ENCODE measurements around the gene PTEN.

DNA sequence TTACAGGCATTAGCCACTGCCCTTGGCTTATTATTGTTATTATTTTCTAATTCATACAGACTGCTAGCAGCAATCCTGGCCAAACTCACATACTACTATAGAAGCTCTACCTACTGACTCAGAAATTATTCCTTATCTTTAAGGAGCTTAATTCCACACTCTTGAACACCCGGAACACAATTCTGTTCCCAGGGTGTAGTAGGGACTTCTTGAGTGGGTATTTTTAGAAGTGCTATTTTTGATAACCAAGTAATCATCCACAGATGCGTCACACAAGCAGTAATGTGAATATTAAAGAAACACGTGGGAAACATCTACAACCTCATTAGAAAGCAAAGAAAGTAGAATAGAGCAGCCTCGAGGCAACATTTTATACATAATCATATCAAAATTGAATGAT is 149.2 kb downstream of the PTEN start:
- TF ChIP-seq POLR2AphosphoS5 (IDR thresholded peaks at IDR 0.05; ENCODE audit: low read depth, low read length): no peak
- no peak for TF ChIP-seq TAF1 (IDR thresholded peaks at IDR 0.05; ENCODE audit: borderline replicate concordance, insufficient read depth, low read length)
- TF ChIP-seq, protein P1, sequence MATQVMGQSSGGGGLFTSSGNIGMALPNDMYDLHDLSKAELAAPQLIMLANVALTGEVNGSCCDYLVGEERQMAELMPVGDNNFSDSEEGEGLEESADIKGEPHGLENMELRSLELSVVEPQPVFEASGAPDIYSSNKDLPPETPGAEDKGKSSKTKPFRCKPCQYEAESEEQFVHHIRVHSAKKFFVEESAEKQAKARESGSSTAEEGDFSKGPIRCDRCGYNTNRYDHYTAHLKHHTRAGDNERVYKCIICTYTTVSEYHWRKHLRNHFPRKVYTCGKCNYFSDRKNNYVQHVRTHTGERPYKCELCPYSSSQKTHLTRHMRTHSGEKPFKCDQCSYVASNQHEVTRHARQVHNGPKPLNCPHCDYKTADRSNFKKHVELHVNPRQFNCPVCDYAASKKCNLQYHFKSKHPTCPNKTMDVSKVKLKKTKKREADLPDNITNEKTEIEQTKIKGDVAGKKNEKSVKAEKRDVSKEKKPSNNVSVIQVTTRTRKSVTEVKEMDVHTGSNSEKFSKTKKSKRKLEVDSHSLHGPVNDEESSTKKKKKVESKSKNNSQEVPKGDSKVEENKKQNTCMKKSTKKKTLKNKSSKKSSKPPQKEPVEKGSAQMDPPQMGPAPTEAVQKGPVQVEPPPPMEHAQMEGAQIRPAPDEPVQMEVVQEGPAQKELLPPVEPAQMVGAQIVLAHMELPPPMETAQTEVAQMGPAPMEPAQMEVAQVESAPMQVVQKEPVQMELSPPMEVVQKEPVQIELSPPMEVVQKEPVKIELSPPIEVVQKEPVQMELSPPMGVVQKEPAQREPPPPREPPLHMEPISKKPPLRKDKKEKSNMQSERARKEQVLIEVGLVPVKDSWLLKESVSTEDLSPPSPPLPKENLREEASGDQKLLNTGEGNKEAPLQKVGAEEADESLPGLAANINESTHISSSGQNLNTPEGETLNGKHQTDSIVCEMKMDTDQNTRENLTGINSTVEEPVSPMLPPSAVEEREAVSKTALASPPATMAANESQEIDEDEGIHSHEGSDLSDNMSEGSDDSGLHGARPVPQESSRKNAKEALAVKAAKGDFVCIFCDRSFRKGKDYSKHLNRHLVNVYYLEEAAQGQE (IDR thresholded peaks at IDR 0.05; ENCODE audit: insufficient read depth in 1 of 2, low read depth in 2 of 2, low read length in 2 of 2): no peak
- no peak for TF ChIP-seq SIN3A (IDR thresholded peaks at IDR 0.05; ENCODE audit: borderline replicate concordance, insufficient read depth, low read length)
- no peak for TF ChIP-seq FOXP2 (optimal IDR thresholded peaks at IDR 0.05; ENCODE audit: borderline replicate concordance, extremely low read depth, extremely low read length, insufficient read depth)
